SK-N-SH (cell line): Measurements from ENCODE around the gene CCDC88B. TPM values are rescaled to one million over a fixed set of nuclear protein-coding genes. Genes with fewer than 3 reads are reported as not detected.

Experiments
- CTCF ChIA-PET: fragments of 300-600, 350-600 bp; formaldehyde crosslinking; extraction: SDS; loops from one replicate; lab custom pipeline; 2021; lab: Yijun Ruan, JAX
- POLR2A ChIA-PET: fragments of 350-600 bp; sonication (Branson Sonifier 250); formaldehyde crosslinking; extraction: SDS; loops from one replicate; lab custom pipeline; 2020; ENCODE audit warnings: antibody characterized with exemption, inconsistent platforms; lab: Yijun Ruan, JAX
- DNase-seq: peaks from one replicate; pipeline ENCODE4 v3.0.0; 2012
- H2AFZ ChIP-seq: fragments of 200-600 bp; sonication (generic); 2 replicates; pipeline ENCODE4 v1.8.1; 2016; ENCODE audit warnings: antibody characterized with exemption, mild to moderate bottlenecking, low read depth
- H3F3A ChIP-seq: fragments of 200-600 bp; sonication (generic); replicated peaks from 2 replicates; pipeline ENCODE3; 2016; ENCODE audit warnings: antibody characterized with exemption, mild to moderate bottlenecking; ENCODE audit not compliant: insufficient read depth
- H3K27ac ChIP-seq, 2 experiments: fragments of 200-500 bp in 1 of 2; fragments of 200-600 bp in 1 of 2; sonication (Bioruptor generic) in 1 of 2; sonication (generic), shearing (Covaris generic) in 1 of 2; 2 replicates each; pipeline versions ENCODE4 v1.5.1 to v1.6.1; 2014 to 2016; ENCODE audit warnings: low read depth in 2 of 2, inconsistent platforms in 1 of 2, low read length in 1 of 2, mild to moderate bottlenecking in 1 of 2, mixed read lengths in 1 of 2
- H3K27me3 ChIP-seq: fragments of 200-600 bp; sonication (generic), shearing (Covaris generic); 2 replicates; pipeline ENCODE4 v1.6.1; 2016; ENCODE audit warnings: mixed run types; ENCODE audit not compliant: insufficient read depth
- H3K36me3 ChIP-seq, 2 experiments: fragments of 200-500 bp in 1 of 2; fragments of 200-600 bp in 1 of 2; sonication (Bioruptor generic) in 1 of 2; sonication (generic) in 1 of 2; replicated peaks in 1 of 2; 2 replicates each; pipeline versions ENCODE3 to v1.5.1; 2014 to 2016; ENCODE audit warnings: low read length in 1 of 2, mild to moderate bottlenecking in 1 of 2; ENCODE audit not compliant: insufficient read depth in 2 of 2, control insufficient read depth in 1 of 2
- H3K4me1 ChIP-seq, 2 experiments: fragments of 200-500 bp in 1 of 2; fragments of 200-600 bp in 1 of 2; sonication (Bioruptor generic) in 1 of 2; sonication (generic), shearing (Covaris generic) in 1 of 2; 2 replicates each; pipeline versions ENCODE4 v1.5.1 to v1.6.1; 2014 to 2016; ENCODE audit warnings: low read depth in 1 of 2, low read length in 1 of 2, mixed run types in 1 of 2; ENCODE audit not compliant: insufficient read depth in 2 of 2, control insufficient read depth in 1 of 2
- H3K4me2 ChIP-seq: fragments of 200-600 bp; sonication (generic), shearing (Covaris generic); 2 replicates; pipeline ENCODE4 v1.6.1; 2017; ENCODE audit warnings: mixed run types
- H3K4me3 ChIP-seq, 2 experiments: fragments of 200-500 bp in 1 of 2; fragments of 200-600 bp in 1 of 2; sonication (Bioruptor generic) in 1 of 2; sonication (generic), shearing (Covaris generic) in 1 of 2; 2 replicates each; pipeline versions ENCODE4 v1.5.1 to v1.8.1; 2014 to 2016; ENCODE audit warnings: low read depth in 2 of 2, inconsistent platforms in 1 of 2, low read length in 1 of 2, mild to moderate bottlenecking in 1 of 2, mixed read lengths in 1 of 2, moderate library complexity in 1 of 2
- H3K79me2 ChIP-seq: fragments of 200-600 bp; sonication (generic); 2 replicates; pipeline ENCODE4 v1.8.1; 2017; ENCODE audit warnings: mild to moderate bottlenecking; ENCODE audit not compliant: insufficient read depth
- H3K9ac ChIP-seq: fragments of 200-600 bp; sonication (generic); 2 replicates; pipeline ENCODE4 v1.6.1; 2017; ENCODE audit warnings: mixed run types
- H3K9me2 ChIP-seq: fragments of 200-600 bp; sonication (generic); 2 replicates; pipeline ENCODE4 v1.6.1; 2017; ENCODE audit warnings: mixed run types
- H3K9me3 ChIP-seq: fragments of 200-600 bp; sonication (generic); 2 replicates; pipeline ENCODE4 v1.6.1; 2017; ENCODE audit warnings: mixed run types, mild to moderate bottlenecking, moderate library complexity
- H4K20me1 ChIP-seq: fragments of 200-600 bp; sonication (generic); 2 replicates; pipeline ENCODE4 v1.6.1; 2017; ENCODE audit warnings: mild to moderate bottlenecking, mixed run types; ENCODE audit not compliant: insufficient read depth
- CTCF ChIP-seq: fragments of 200-600 bp; sonication (generic); IDR thresholded peaks from 2 replicates; pipeline ENCODE4 v1.6.1; 2017; ENCODE audit warnings: antibody characterized with exemption, mild to moderate bottlenecking, moderate library complexity
- FOSL2 ChIP-seq: IDR thresholded peaks from 2 replicates; pipeline ENCODE4 v1.4.0; 2012; ENCODE audit warnings: low read depth, mild to moderate bottlenecking, moderate library complexity, borderline replicate concordance
- GABPA ChIP-seq: IDR thresholded peaks from 2 replicates; pipeline ENCODE4 v1.4.0; 2012; ENCODE audit warnings: low read depth, mild to moderate bottlenecking
- MXI1 ChIP-seq: IDR thresholded peaks from 2 replicates; pipeline ENCODE4 v1.6.1; 2012; ENCODE audit warnings: mild to moderate bottlenecking, low read depth, low read length, improper control_type of control experiment
- NFIC ChIP-seq: IDR thresholded peaks from 2 replicates; pipeline ENCODE4 v1.4.0; 2012; ENCODE audit warnings: borderline replicate concordance
- NRF1 ChIP-seq: IDR thresholded peaks from 2 replicates; pipeline ENCODE4 v1.6.1; 2012; ENCODE audit warnings: low read depth, mild to moderate bottlenecking, low read length
- PBX3 ChIP-seq: IDR thresholded peaks from 2 replicates; pipeline ENCODE4; 2012
- POLR2AphosphoS5 ChIP-seq: IDR thresholded peaks from 2 replicates; pipeline ENCODE4 v1.6.1; 2012; ENCODE audit warnings: low read depth, low read length
- REST ChIP-seq: IDR thresholded peaks from 2 replicates; pipeline ENCODE4 v1.6.1; 2012; ENCODE audit warnings: mild to moderate bottlenecking, low read depth, low read length, moderate library complexity
- RXRA ChIP-seq: IDR thresholded peaks from 2 replicates; pipeline ENCODE4 v1.4.0; 2012; ENCODE audit warnings: low read depth, mild to moderate bottlenecking, borderline replicate concordance
- TAF1 ChIP-seq: IDR thresholded peaks from 2 replicates; pipeline ENCODE4 v1.6.1; 2012; ENCODE audit warnings: low read depth, mild to moderate bottlenecking, low read length, moderate library complexity, borderline replicate concordance
- TCF12 ChIP-seq: IDR thresholded peaks from 2 replicates; pipeline ENCODE4 v1.4.0; 2012
- WGBS: methylation state at CpG from one replicate; pipeline ENCODE4 v1.1.6; 2017; ENCODE audit warnings: low lambda C conversion rate; 5-methylcytosine and 5-hydroxymethylcytosine counted together
- polyA plus RNA-seq, 3 experiments: library from polyadenylated mRNA; depleted of rRNA; stranded (reverse); fragments of >200 nt; gene quantifications; 2 replicates each; pipeline ENCODE4 v1.2.3, GENCODE V29; 2012

The CCDC88B gene
- polyA plus RNA-seq, 1 of the 3 experiments (the other 2 are of a cell fraction): 3.4 TPM

GRCh38 chr11:64316672-64317324 lies 23.2 kb upstream of the CCDC88B start:
- WGBS: 2% methylated on average over 19 of the region's 32 CpGs
- Histone ChIP-seq H3K9me2 (no peaks in the 10 kb centered on the region), H3K9me3 (no peaks in the 10 kb centered on the region), H3F3A (peaks cover 6% of the 10 kb centered on the region), H3K9ac (peak overlapping the region; percentile 91), H3K4me2 (peak overlapping the region; percentile 88), H3K27ac (peak overlapping the region; percentile 97 to 100), H4K20me1 (no peaks in the 10 kb centered on the region), H2AFZ (0 out of 2 replicates have a peak overlapping the region, but pooled peaks have one; percentile 64), H3K36me3 (peaks cover 0 to 30% of the 10 kb centered on the region in 2 experiments), H3K27me3 (no peaks in the 10 kb centered on the region), H3K79me2 (peaks cover 39% of the 10 kb centered on the region), H3K4me1 (peaks cover 0 to 15% of the 10 kb centered on the region in 2 experiments; a peak in 2 of 4 replicates), H3K4me3 (peak overlapping the region; percentile 70 to 98)
- ChIA-PET CTCF (interaction anchor here (1.0 to 3.0 kb wide), 11 partner anchors 12 to 132 kb away, joined by 3 to 27 read pairs (median 7); partner anchors contain the start of gene ESRRA), POLR2A (interaction anchor here (0.7 to 2.3 kb wide), 12 partner anchors 13 to 331 kb away, joined by 3 to 18 read pairs (median 6); partner anchors contain the start of genes ESRRA, NUDT22 and TRPT1)
- TF ChIP-seq NFIC: 0 out of 2 replicates have a peak, but pooled peaks have one; percentile 11
- no peak for TF ChIP-seq CTCF
- no peak for DNase-seq

- ChIA-PET CTCF (interaction anchor here (0.7 to 3.0 kb wide), 17 partner anchors 12 to 371 kb away, joined by 3 to 27 read pairs (median 5); partner anchors contain the start of gene ESRRA), POLR2A (interaction anchor here (0.6 to 2.3 kb wide), 17 partner anchors 10 to 330 kb away, joined by 3 to 18 read pairs (median 5); partner anchors contain the start of genes ESRRA, KCNK4, NUDT22 and TRPT1)
- WGBS: 2% methylated on average over 34 of the region's 43 CpGs
- DNase-seq: peak; percentile 91
- Histone ChIP-seq H2AFZ (peak within 1 kb of the TSS; percentile 91), H3F3A (peaks cover 6% of the 10 kb centered on the region), H3K27me3 (no peaks in the 10 kb centered on the region), H3K79me2 (peaks cover 39% of the 10 kb centered on the region), H3K36me3 (peaks cover 0 to 30% of the 10 kb centered on the region in 2 experiments), H3K4me2 (peak within 1 kb of the TSS; percentile 88), H3K9ac (peak within 1 kb of the TSS; percentile 91), H3K4me1 (peaks cover 0 to 15% of the 10 kb centered on the region in 2 experiments; a peak in 2 of 4 replicates), H3K4me3 (peak within 1 kb of the TSS; percentile 70 to 98), H4K20me1 (no peaks in the 10 kb centered on the region), H3K9me3 (no peaks in the 10 kb centered on the region), H3K9me2 (no peaks in the 10 kb centered on the region), H3K27ac (peak within 1 kb of the TSS; percentile 97 to 100)
- TF ChIP-seq NRF1 (no peak), TCF12 (no peak), TAF1 (peak; percentile 60; the same call in 1 of the 2 replicates), REST (peak; percentile 26; the same call in 1 of the 2 replicates), GABPA (peak; percentile 98), MXI1 (peak; percentile 80), RXRA (no peak), NFIC (no peak), PBX3 (no peak), POLR2AphosphoS5 (peak; percentile 88; the same call in 1 of the 2 replicates), FOSL2 (no peak), CTCF (no peak)
Measured at GRCh38 chr11:64317325-64317960, 22.6 kb upstream of the CCDC88B start, which contains the start of gene TRMT112. Gene TRMT112, minus strand, starts transcription at chr11:64317559. Its CDS starts 33 bp downstream, at chr11:64317526.
